ENCODE results near the gene ARSB.

GRCh38 chr5:78858364-78858763 is 126.7 kb downstream of the ARSB start:
- TF ChIP-seq CTCF (IDR thresholded peaks at IDR 0.05; ENCODE audit: low read length) (no peak), EZH2 (IDR thresholded peaks at IDR 0.05; ENCODE audit: borderline replicate concordance, low read length) (no peak)

Data from OCI-LY1 (cell line).